Measurements from ENCODE around the gene BOK.
"Not testable (repeated sequence)": the region's sequence is repeated elsewhere in the genome, so short reads cannot be mapped to it uniquely, and the experiment has no call there.

BOK gene

GRCh38 chr2:241559323-241560161 lies 997 bp downstream of the BOK start:
- no peak for DNase-seq

- no peak for DNase-seq
Measured at GRCh38 chr2:241560162-241560882, 1.8 kb downstream of the BOK start.

GRCh38 chr2:241560883-241561474 lies 2.4 kb downstream of the BOK start:
- no peak for DNase-seq

GRCh38 chr2:241561832-241562231 lies 3.3 kb downstream of the BOK start:
- no peak for DNase-seq

GRCh38 chr2:241562269-241562891 lies 3.8 kb downstream of the BOK start:
- DNase-seq = no peak

- no peak for DNase-seq
Measured at GRCh38 chr2:241563031-241563507, 4.5 kb downstream of the BOK start.

GRCh38 chr2:241563571-241563980 lies 5.0 kb downstream of the BOK start:
- no peak for DNase-seq

- no peak for DNase-seq
Measured at GRCh38 chr2:241563981-241564595, 5.5 kb downstream of the BOK start.

GRCh38 chr2:241564596-241565410 lies 6.3 kb downstream of the BOK start:
- no peak for DNase-seq

GRCh38 chr2:241565411-241565810 lies 6.9 kb downstream of the BOK start:
- DNase-seq = no peak

GRCh38 chr2:241566021-241566420 lies 7.5 kb downstream of the BOK start:
- not testable (repeated sequence) for DNase-seq

- no peak for DNase-seq
Measured at GRCh38 chr2:241566468-241566867, 7.9 kb downstream of the BOK start.

GRCh38 chr2:241567266-241567665 lies 8.7 kb downstream of the BOK start:
- not testable (repeated sequence) for DNase-seq

- no peak for DNase-seq
Measured at GRCh38 chr2:241567776-241568175, 9.2 kb downstream of the BOK start.

- DNase-seq = no peak
Measured at GRCh38 chr2:241568726-241569125, 10.2 kb downstream of the BOK start.

GRCh38 chr2:241569831-241570281 lies 11.3 kb downstream of the BOK start:
- DNase-seq = no peak

GRCh38 chr2:241570961-241571581 lies 12.5 kb downstream of the BOK start:
- DNase-seq = no peak

GRCh38 chr2:241571821-241572620 lies 13.5 kb downstream of the BOK start:
- no peak for DNase-seq

GRCh38 chr2:241572915-241573651 lies 14.5 kb downstream of the BOK start:
- not testable (repeated sequence) for DNase-seq

GRCh38 chr2:241573741-241574140 lies 15.2 kb downstream of the BOK start:
- DNase-seq = no peak
